Testis (tissue), 2 donors: ENCODE results near the gene SHCBP1.
"Not testable (repeated sequence)": the region's sequence is repeated elsewhere in the genome, so short reads cannot be mapped to it uniquely, and the experiment has no call there.

Source experiments
- POLR2A ChIP-seq: fragments of 450-650 bp; IDR thresholded peaks from one replicate; pipeline ENCODE4 v1.6.1; 2017; ENCODE audit warnings: antibody characterized with exemption, mild to moderate bottlenecking, moderate library complexity
- TF ChIP-seq, protein P1 (sequence below), 3 experiments: fragments of 450-650 bp in 2 of 3; fragments of 200-600 bp in 1 of 3; sonication (generic) in 1 of 3; IDR thresholded peaks; one replicate each; pipeline ENCODE4 v1.5.1; 2016 to 2019; ENCODE audit warnings: antibody characterized with exemption in 3 of 3, mild to moderate bottlenecking in 2 of 3, moderate library complexity in 1 of 3

DNA sequence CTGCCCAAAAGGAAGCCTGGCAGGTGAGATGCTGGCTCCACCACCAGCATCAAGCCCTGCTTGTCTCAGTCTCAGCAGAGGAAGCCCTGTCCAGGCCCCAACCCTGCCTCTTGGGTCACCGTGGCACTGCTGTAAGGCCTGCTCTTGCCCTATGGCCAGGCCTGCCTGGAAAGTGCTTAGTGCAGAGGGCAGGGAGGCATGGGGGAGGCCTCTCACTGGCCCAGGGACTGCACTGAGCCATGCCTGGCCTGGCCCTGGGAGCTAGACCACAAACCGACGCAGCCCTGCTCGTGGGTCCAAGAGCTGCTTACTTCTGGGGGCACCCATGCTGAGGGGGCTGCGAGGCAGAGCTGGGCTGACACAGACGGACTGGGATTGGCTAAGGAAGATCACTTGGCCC, 3.7 kb upstream of the SHCBP1 start:
- TF ChIP-seq, protein P1, sequence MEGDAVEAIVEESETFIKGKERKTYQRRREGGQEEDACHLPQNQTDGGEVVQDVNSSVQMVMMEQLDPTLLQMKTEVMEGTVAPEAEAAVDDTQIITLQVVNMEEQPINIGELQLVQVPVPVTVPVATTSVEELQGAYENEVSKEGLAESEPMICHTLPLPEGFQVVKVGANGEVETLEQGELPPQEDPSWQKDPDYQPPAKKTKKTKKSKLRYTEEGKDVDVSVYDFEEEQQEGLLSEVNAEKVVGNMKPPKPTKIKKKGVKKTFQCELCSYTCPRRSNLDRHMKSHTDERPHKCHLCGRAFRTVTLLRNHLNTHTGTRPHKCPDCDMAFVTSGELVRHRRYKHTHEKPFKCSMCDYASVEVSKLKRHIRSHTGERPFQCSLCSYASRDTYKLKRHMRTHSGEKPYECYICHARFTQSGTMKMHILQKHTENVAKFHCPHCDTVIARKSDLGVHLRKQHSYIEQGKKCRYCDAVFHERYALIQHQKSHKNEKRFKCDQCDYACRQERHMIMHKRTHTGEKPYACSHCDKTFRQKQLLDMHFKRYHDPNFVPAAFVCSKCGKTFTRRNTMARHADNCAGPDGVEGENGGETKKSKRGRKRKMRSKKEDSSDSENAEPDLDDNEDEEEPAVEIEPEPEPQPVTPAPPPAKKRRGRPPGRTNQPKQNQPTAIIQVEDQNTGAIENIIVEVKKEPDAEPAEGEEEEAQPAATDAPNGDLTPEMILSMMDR (IDR thresholded peaks at IDR 0.05): not testable (repeated sequence)
- not testable (repeated sequence) for TF ChIP-seq POLR2A
